NB4 (cell line): ENCODE results near the gene MRGPRE.

Experiments
- DNase-seq: peaks from one replicate; pipeline ENCODE4 v3.0.0; 2010; ENCODE audit warnings: low read depth
- H3K4me3 ChIP-seq: one replicate; pipeline ENCODE4 v1.5.1; 2011; ENCODE audit warnings: mild to moderate bottlenecking, low read depth, low read length, moderate library complexity
- MYC ChIP-seq: IDR thresholded peaks from 2 replicates; pipeline ENCODE4 v1.6.1; 2011; ENCODE audit warnings: low read depth, low read length
- POLR2A ChIP-seq: IDR thresholded peaks from 2 replicates; pipeline ENCODE4 v1.6.1; 2011; ENCODE audit warnings: mild to moderate bottlenecking; ENCODE audit not compliant: insufficient read length; ENCODE audit errors: extremely low read depth
- TF ChIP-seq, protein P1 (sequence below): IDR thresholded peaks from one replicate; pipeline ENCODE4 v1.5.1; 2012; ENCODE audit warnings: low read depth, low read length
- TF ChIP-seq, protein P2 (sequence below): IDR thresholded peaks from 2 replicates; pipeline ENCODE4 v1.6.1; 2011; ENCODE audit warnings: low read depth, low read length

MRGPRE gene

DNA sequence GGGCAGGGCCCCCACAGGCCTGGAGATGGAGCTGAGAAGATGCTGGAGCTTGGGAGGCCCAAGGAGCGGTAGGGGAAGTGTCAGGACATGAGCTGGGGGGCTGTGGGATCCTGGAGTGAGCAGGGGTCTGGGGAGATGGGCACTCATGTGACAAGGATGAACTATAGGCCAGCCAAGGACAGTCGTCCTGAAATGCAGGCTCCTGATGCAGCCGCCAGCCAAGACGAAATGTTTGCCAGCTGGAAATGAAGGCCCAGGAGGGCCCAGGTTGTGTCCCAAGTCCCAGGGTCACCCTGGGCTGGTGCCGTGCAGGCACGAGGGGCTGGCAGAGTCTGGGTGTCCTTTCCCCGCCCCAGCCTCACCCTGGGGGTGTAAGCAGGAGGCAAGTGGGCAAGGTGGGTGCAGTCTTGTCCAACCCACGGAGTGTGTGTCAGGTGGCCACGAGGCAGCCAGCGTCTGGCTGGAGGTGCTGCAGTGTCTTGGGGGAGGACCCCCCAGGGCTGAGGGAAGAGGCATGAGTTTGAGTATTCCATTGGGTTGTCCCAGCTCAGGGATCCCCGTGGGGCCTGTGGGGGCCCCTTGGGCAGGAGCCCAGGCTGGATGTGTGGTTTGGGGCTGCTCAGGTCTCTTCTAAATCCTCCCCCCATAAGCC is 35.0 kb downstream of the MRGPRE start:
- DNase-seq: no peak
- TF ChIP-seq, protein P1, sequence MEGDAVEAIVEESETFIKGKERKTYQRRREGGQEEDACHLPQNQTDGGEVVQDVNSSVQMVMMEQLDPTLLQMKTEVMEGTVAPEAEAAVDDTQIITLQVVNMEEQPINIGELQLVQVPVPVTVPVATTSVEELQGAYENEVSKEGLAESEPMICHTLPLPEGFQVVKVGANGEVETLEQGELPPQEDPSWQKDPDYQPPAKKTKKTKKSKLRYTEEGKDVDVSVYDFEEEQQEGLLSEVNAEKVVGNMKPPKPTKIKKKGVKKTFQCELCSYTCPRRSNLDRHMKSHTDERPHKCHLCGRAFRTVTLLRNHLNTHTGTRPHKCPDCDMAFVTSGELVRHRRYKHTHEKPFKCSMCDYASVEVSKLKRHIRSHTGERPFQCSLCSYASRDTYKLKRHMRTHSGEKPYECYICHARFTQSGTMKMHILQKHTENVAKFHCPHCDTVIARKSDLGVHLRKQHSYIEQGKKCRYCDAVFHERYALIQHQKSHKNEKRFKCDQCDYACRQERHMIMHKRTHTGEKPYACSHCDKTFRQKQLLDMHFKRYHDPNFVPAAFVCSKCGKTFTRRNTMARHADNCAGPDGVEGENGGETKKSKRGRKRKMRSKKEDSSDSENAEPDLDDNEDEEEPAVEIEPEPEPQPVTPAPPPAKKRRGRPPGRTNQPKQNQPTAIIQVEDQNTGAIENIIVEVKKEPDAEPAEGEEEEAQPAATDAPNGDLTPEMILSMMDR: no peak
- TF ChIP-seq POLR2A: no peak
- no peak for TF ChIP-seq MYC
- TF ChIP-seq, protein P2, sequence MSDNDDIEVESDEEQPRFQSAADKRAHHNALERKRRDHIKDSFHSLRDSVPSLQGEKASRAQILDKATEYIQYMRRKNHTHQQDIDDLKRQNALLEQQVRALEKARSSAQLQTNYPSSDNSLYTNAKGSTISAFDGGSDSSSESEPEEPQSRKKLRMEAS: no peak
- no peak overlapping the region for H3K4me3 ChIP-seq

DNA sequence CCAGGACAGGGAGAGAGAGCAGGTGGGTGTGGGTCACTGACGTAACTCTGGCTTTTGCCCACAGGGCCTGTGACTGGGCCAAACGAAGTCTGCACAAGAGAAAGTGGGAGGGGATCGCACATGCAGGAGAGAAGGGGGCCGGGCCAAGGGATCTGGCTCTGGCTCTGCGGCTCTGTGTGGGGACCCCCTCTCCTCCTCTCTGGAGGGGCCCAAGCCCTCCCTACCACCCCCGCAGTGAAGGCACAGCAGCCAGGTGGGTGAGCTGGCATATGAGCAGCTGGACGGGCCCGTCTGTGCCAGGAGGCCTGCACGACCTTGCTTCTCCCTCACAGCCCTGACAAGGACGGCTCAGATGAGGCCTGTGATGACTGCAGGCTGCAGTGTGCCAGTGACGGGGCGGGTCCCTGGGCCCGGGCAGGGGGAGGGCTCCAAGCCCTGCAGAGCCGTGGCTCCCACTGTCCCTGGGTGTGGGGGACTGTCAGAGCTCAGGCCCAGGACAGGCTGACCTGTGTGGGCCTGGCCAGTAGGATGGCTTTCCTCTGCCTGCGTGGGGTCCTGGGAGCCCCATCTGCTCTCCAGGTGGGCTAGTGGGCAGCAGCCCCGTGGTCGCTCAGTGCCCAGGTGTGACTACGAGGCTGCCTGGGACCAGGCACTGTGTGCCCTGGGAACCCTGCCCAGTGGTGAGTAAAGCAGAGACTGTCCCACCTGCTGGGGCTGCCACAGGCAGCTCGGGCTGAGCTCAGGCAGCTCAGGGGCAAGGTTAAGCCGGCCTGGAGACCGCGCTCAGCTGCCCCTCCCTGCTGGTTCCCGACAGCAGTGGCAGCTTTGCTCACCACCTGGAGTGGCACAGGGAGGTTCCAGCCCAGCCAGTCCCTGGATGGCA is 35.8 kb downstream of the MRGPRE start:
- TF ChIP-seq, protein P2: no peak
- no peak for TF ChIP-seq POLR2A
- no peak for DNase-seq
- H3K4me3 ChIP-seq: no peak overlapping the region

DNA sequence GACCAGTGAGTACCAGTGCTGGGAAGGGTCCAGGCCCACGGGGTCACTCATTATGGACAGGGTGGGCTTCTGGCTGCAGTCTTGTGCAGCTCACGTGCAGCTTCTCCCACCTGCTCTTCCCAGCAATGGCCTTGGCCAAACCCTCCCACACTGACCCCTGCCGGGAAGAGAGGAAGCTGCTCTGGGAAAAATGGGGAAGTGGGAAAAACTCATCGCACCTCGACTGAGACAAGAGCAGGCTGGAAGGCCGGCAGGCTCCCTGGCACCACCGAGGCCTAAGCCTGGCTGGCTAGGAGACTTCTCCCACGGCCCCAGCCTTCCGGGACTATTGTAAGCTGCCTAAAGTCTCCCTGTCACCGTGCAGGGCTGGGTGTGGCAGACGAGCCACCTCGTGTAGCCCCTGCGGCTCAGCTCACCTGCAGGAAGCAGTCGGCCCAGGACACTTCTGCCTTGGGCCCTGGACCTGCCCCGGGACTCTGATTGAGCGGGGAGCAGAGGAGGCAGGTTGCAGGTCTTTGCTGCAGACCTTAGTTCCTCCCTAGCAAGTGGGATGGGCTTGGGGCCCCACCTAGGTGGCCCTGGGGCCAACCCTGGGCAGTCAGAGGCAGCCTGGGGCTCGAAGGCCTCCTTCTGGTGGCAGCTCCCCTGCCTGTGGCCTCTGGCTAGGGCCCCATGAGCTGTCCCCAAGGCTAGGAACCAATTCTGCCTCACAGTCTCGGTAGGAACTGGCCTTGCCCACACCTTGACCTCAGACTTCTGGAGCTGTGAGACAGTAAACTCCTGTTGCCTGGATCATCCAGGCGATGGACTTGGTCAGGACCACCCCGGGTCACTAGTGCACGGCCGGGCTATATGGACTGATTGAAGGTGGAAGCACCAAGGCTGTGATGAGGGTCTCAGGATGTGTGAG is 36.7 kb downstream of the MRGPRE start:
- peak; percentile 57 for DNase-seq
- TF ChIP-seq, protein P2: no peak
- no peak for TF ChIP-seq MYC
- TF ChIP-seq, protein P1: peak; percentile 35
- H3K4me3 ChIP-seq: no peak overlapping the region

DNA sequence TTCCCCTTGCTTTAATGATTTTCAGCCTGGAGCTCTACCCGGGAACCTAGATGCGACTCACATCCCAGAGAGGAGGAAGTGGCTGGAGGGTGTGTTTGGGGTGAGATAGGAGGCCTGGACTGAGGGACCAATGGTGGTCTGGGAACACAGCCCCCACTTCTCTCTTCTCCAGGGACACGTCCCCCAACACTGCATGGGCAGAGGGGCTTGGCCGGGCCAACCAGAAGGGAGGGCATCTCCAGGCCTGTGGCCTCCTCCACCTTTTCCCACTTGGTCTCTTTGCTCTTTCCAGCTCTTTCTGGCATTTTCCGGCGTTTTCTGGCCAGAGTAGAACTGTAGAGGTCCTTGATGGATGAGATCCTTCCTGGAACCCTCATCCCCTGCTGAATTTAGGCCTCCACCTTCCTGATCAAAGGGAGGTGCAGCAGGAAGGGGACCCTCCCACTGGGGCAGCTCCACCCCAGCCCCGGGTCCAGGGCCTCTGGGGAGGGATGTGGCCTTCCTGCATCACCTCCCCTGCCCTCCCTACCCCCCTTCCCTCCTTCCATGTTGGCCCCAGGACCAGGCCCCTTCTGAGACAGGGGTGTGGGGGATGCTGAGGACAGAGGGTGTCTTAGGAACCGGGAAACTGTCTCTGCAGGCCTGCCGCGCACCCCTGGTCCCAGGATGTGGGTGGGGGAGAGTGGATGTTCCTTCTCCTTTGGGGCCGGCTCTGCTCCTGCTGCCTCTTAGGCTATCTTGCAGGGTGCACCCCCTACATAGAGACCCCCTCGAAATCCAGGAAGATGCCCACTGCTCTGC is 38.0 kb downstream of the MRGPRE start:
- no peak overlapping the region for H3K4me3 ChIP-seq
- DNase-seq: no peak
- TF ChIP-seq POLR2A (no peak), MYC (no peak)
- TF ChIP-seq, protein P1: no peak
- TF ChIP-seq, protein P2: no peak

DNA sequence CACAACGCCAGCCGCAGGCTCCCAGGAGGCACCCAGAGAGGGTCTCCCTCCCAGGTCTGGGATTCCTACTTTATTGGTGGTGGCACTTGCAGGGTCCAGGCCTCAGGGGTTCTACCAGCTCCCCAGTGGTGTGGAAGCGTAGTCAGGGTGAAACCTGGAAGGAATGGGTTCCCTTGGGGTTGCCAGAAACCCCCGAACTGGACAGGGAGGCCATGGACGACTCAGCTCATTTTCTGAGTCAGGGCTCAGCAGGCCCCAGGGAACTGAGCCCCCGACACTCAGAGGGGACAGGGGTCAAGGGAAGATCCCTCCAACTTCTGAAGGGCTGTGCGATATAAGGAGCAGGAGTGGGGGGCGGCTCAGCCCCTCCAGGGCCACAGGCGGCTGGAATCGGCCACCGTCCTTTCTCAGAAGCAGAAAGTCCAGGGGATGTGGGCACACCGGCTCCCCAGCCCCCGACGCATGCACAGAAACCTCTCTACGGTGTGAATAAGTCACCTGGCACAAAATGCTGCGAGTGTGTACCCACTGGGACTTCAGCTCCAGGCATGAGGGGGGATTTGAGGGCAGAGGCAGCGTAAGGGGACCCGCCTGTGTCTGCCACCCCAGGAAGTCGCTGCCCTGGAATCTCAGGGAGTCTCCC is 38.7 kb downstream of the MRGPRE start:
- no peak for DNase-seq
- TF ChIP-seq MYC: no peak
- TF ChIP-seq, protein P1: no peak
- TF ChIP-seq, protein P2: no peak
- TF ChIP-seq POLR2A: no peak
- H3K4me3 ChIP-seq: no peak overlapping the region
